ENCODE measurements around the gene ENOX1. TPM values are rescaled to one million over a fixed set of nuclear protein-coding genes. Genes with fewer than 3 reads are reported as not detected.

The ENOX1 gene
- polyA plus RNA-seq, 1 donor (not counting 4 experiments of a cell fraction or from before 2014, with no cell fraction given) = 1.1 TPM

- Histone ChIP-seq H3K9me3 (ENCODE audit: control insufficient read depth, low read depth, low read length) (no peaks in the 10 kb centered on the region), H3K27ac (ENCODE audit: control insufficient read depth, insufficient read depth, low read length) (no peak overlapping the region), H3K79me2 (ENCODE audit: control insufficient read depth, insufficient read depth, low read length) (no peaks in the 10 kb centered on the region), H3K36me3 (ENCODE audit: control insufficient read depth in 2 of 2, extremely low read depth in 1 of 2, insufficient read depth in 2 of 2, low read length in 2 of 2) (no peaks in the 10 kb centered on the region), H4K20me1 (ENCODE audit: control insufficient read depth, extremely low read depth, insufficient read depth, low read length) (no peaks in the 10 kb centered on the region), H2AFZ (ENCODE audit: control insufficient read depth, low read length) (no peak overlapping the region), H3K4me2 (ENCODE audit: control insufficient read depth, extremely low read depth, insufficient read depth, low read depth, low read length) (no peak overlapping the region), H3K27me3 (ENCODE audit: control insufficient read depth, extremely low read depth, insufficient read depth, low read length) (no peaks in the 10 kb centered on the region), H3K4me3 (ENCODE audit: control insufficient read depth in 2 of 3, extremely low read depth in 1 of 3, insufficient read depth in 2 of 3, low read depth in 1 of 3, low read length in 3 of 3) (no peak overlapping the region), H3K9me1 (ENCODE audit: control insufficient read depth, extremely low read depth, insufficient read depth, low read length) (no peaks in the 10 kb centered on the region), H3K4me1 (ENCODE audit: control insufficient read depth, extremely low read depth, insufficient read depth, low read length) (no peaks in the 10 kb centered on the region), H3K9ac (ENCODE audit: control insufficient read depth, extremely low read depth, insufficient read depth, low read length) (no peak overlapping the region)
- dilution Hi-C loops (cut with MboI; ENCODE audit: extremely low pct_ligation_motif_present, low sequenced_read_pairs) = no loop called here
- FAIRE-seq (no peak), DNase-seq (ENCODE audit: low read depth, low spot score) (no peak)
- TF ChIP-seq EZH2 (IDR thresholded peaks at IDR 0.05; ENCODE audit: low read length) (no peak), CTCF (optimal IDR thresholded peaks at IDR 0.05 in 1 of 3, IDR thresholded peaks at IDR 0.05 in 1 of 3, conservative IDR thresholded peaks at IDR 0.05 in 1 of 3; ENCODE audit: extremely low read depth in 1 of 3, insufficient read depth in 2 of 3, low read length in 3 of 3) (no peak)
These were observed 241.4 kb downstream of the ENOX1 start for GRCh38 chr13:43545317-43545874.

- no peak for DNase-seq (ENCODE audit: low read depth, low spot score)
- dilution Hi-C loops (cut with MboI; ENCODE audit: extremely low pct_ligation_motif_present, low sequenced_read_pairs) = no loop called here
- Histone ChIP-seq H3K27ac (ENCODE audit: control insufficient read depth, insufficient read depth, low read length) (no peak overlapping the region), H3K79me2 (ENCODE audit: control insufficient read depth, insufficient read depth, low read length) (no peaks in the 10 kb centered on the region), H3K4me3 (ENCODE audit: control insufficient read depth in 2 of 3, extremely low read depth in 1 of 3, insufficient read depth in 2 of 3, low read depth in 1 of 3, low read length in 3 of 3) (no peak overlapping the region), H3K9me3 (ENCODE audit: control insufficient read depth, low read depth, low read length) (no peaks in the 10 kb centered on the region), H3K4me2 (ENCODE audit: control insufficient read depth, extremely low read depth, insufficient read depth, low read depth, low read length) (no peak overlapping the region), H3K4me1 (ENCODE audit: control insufficient read depth, extremely low read depth, insufficient read depth, low read length) (no peaks in the 10 kb centered on the region), H2AFZ (ENCODE audit: control insufficient read depth, low read length) (no peak overlapping the region), H3K9me1 (ENCODE audit: control insufficient read depth, extremely low read depth, insufficient read depth, low read length) (no peaks in the 10 kb centered on the region), H3K9ac (ENCODE audit: control insufficient read depth, extremely low read depth, insufficient read depth, low read length) (no peak overlapping the region), H3K27me3 (ENCODE audit: control insufficient read depth, extremely low read depth, insufficient read depth, low read length) (no peaks in the 10 kb centered on the region), H3K36me3 (ENCODE audit: control insufficient read depth in 2 of 2, extremely low read depth in 1 of 2, insufficient read depth in 2 of 2, low read length in 2 of 2) (no peaks in the 10 kb centered on the region), H4K20me1 (ENCODE audit: control insufficient read depth, extremely low read depth, insufficient read depth, low read length) (no peaks in the 10 kb centered on the region)
- no peak for TF ChIP-seq CTCF (optimal IDR thresholded peaks at IDR 0.05 in 1 of 3, IDR thresholded peaks at IDR 0.05 in 1 of 3, conservative IDR thresholded peaks at IDR 0.05 in 1 of 3; ENCODE audit: extremely low read depth in 1 of 3, insufficient read depth in 2 of 3, low read length in 3 of 3)
- TF ChIP-seq EZH2 (IDR thresholded peaks at IDR 0.05; ENCODE audit: low read length) = no peak
- no peak for FAIRE-seq
These were observed 242.1 kb downstream of the ENOX1 start for GRCh38 chr13:43544631-43545030.

All from keratinocyte (primary cell).